ENCODE measurements around the gene UBE2L5. TPM values are rescaled to one million over a fixed set of nuclear protein-coding genes. Genes with fewer than 3 reads are reported as not detected.
A peak's percentile ranks its signal among the peaks of the same experiment; 100 is the strongest.

The UBE2L5 gene
- total and polyA plus RNA-seq, 2 of the 8 experiments (the other 6 are each of a cell fraction or from before 2014, with no cell fraction given): not detected

DNA sequence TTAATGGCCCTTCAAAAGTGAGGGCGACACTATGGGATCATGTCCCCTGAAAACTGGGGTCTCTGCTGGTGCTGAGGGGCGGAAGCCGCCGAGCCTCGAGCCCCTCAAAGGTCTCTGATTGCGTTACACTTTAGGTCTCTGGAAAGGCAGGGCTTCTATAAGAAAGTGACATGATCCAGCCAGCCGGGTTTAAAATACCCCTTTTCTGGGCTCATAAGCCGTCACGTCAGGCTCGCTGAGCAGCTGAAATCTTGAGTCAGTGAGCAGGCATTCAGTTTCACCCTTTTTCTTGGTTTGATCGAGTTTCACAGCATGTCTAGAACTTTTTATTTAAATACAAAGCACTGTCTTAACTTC is 44.0 kb downstream of the UBE2L5 start:
- Histone ChIP-seq H4K91ac (replicated peaks; ENCODE audit: insufficient read length, low read length) (no peak overlapping the region), H2BK15ac (ENCODE audit: low read length) (no peak overlapping the region), H4K5ac (ENCODE audit: insufficient read length, low read depth, low read length) (no peak overlapping the region), H3K9me3 (ENCODE audit: insufficient read depth in 2 of 2, low read depth in 1 of 2, low read length in 1 of 2) (no peaks in the 10 kb centered on the region), H3K9ac (replicated peaks in 1 of 4; ENCODE audit: extremely low read depth in 1 of 4, low read depth in 3 of 4, low read length in 3 of 4) (peak overlapping the region; percentile 61 to 97 (median 92)), H3K23ac (ENCODE audit: insufficient read length) (no peak overlapping the region), H2BK12ac (ENCODE audit: low read depth, low read length) (no peak overlapping the region; the same call in 1 of the 2 replicates), H3K79me2 (ENCODE audit: control insufficient read depth in 1 of 2, insufficient read depth in 2 of 2, low read length in 2 of 2) (peaks cover 5 to 29% of the 10 kb centered on the region in 2 experiments), H3K56ac (replicated peaks; ENCODE audit: insufficient read length, low read depth, low read length) (no peak overlapping the region), H2AFZ (ENCODE audit: low read length) (no peak overlapping the region), H3K18ac (ENCODE audit: extremely low read depth, low read length) (peak overlapping the region; percentile 48; the same call in 1 of the 2 replicates), H3K4me1 (replicated peaks in 1 of 4; ENCODE audit: control insufficient read depth in 3 of 4, insufficient read depth in 4 of 4, low read length in 3 of 4) (peaks cover 0 to 3% (median 3%) of the 10 kb centered on the region in 4 experiments; a peak in 4 of 7 replicates), H4K8ac (ENCODE audit: extremely low read depth, insufficient read depth, low read length) (peak overlapping the region; percentile 47; the same call in 1 of the 2 replicates), H3K79me1 (ENCODE audit: low read depth, low read length) (no peaks in the 10 kb centered on the region), H4K20me1 (replicated peaks in 1 of 2; ENCODE audit: control insufficient read depth in 1 of 2, insufficient read depth in 2 of 2, low read length in 2 of 2) (peaks cover 0 to 11% of the 10 kb centered on the region in 2 experiments), H3K36me3 (ENCODE audit: control insufficient read depth in 2 of 4, insufficient read depth in 4 of 4, low read length in 3 of 4) (peaks cover 4 to 25% (median 21%) of the 10 kb centered on the region in 4 experiments), H2AK5ac (ENCODE audit: low read depth, low read length) (no peak overlapping the region), H3K4me3 (ENCODE audit: extremely low read depth in 1 of 4, insufficient read depth in 2 of 4, low read depth in 3 of 4, low read length in 4 of 4) (peak overlapping the region; percentile 65 to 96 (median 84)), H2BK5ac (ENCODE audit: low read depth, low read length) (0 out of 2 replicates have a peak overlapping the region, but pooled peaks have one; percentile 85), H3K14ac (ENCODE audit: insufficient read length) (no peak overlapping the region), H3K27me3 (replicated peaks in 1 of 4; ENCODE audit: control insufficient read depth in 3 of 4, extremely low read depth in 1 of 4, insufficient read depth in 3 of 4, low read length in 3 of 4) (no peaks in the 10 kb centered on the region), H2BK120ac (replicated peaks; ENCODE audit: low read depth, low read length) (no peak overlapping the region), H3K4ac (replicated peaks; ENCODE audit: insufficient read length, low read depth, low read length) (no peak overlapping the region), H3K23me2 (ENCODE audit: low read depth, low read length) (peaks cover 1% of the 10 kb centered on the region), H3K4me2 (ENCODE audit: insufficient read depth in 1 of 2, low read depth in 2 of 2, low read length in 2 of 2) (peak overlapping the region; percentile 87), H3K27ac (ENCODE audit: low read depth, low read length) (peak overlapping the region; percentile 84; the same call in 1 of the 2 replicates), H2BK20ac (ENCODE audit: low read length) (no peak overlapping the region)
- ChIA-PET CTCF (ENCODE audit: partially characterized antibody) (interaction anchor here (0.8 kb wide), 1 partner anchor 115 kb away, joined by 3 read pairs; no protein-coding TSS in a partner anchor), POLR2A (ENCODE audit: partially characterized antibody) (interaction anchor here (0.7 to 3.7 kb wide), 22 partner anchors 10 to 334 kb away, joined by 3 to 53 read pairs (median 4); partner anchors contain the start of genes UBE2L5 and USPL1)
- TF ChIP-seq BCL11A (IDR thresholded peaks at IDR 0.05; ENCODE audit: low read depth in 2 of 2, low read length in 2 of 2): no peak
- peak; percentile 16 for TF ChIP-seq ASH2L (IDR thresholded peaks at IDR 0.05; ENCODE audit: low read length)
- no peak for TF ChIP-seq HDAC2 (IDR thresholded peaks at IDR 0.05; ENCODE audit: borderline replicate concordance in 1 of 2, low read depth in 2 of 2, low read length in 2 of 2)
- TF ChIP-seq, protein P1, sequence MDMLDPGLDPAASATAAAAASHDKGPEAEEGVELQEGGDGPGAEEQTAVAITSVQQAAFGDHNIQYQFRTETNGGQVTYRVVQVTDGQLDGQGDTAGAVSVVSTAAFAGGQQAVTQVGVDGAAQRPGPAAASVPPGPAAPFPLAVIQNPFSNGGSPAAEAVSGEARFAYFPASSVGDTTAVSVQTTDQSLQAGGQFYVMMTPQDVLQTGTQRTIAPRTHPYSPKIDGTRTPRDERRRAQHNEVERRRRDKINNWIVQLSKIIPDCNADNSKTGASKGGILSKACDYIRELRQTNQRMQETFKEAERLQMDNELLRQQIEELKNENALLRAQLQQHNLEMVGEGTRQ (IDR thresholded peaks at IDR 0.05; ENCODE audit: low read length): no peak
- TF ChIP-seq YY1 (IDR thresholded peaks at IDR 0.05; ENCODE audit: low read depth, low read length): 0 out of 2 replicates have a peak, but pooled peaks have one; percentile 2
- DNase-seq (ENCODE audit: low read depth in 1 of 2, low spot score in 2 of 2) (no peak), FAIRE-seq (no peak)
- WGBS, 2 experiments (ENCODE audit: extremely low coverage in 1 of 2, insufficient coverage in 1 of 2, insufficient read length in 1 of 2, insufficient replicate concordance in 2 of 2, low coverage in 1 of 2, low lambda C conversion rate in 2 of 2, missing lambda C conversion rate in 1 of 2): 10% methylated on average over 11 of the region's 11 CpGs; no CpG with 5 or more reads in 1 of the 2 experiments

All from H1 (cell line).